Heart right ventricle (tissue), 16 donors: ENCODE data around the gene CREB3L2. TPM values are rescaled to one million over a fixed set of nuclear protein-coding genes. Genes with fewer than 3 reads are reported as not detected.

Experiments
- ATAC-seq, 8 donors: fragments of 200-7000 bp; cut with Tn5 transposase; one replicate each; pipeline ENCODE4 v1.9.1; 2020; ENCODE audit warnings: mild to moderate bottlenecking in 8 of 8, moderate library complexity in 8 of 8, moderate number of reproducible peaks in 1 of 8
- DNase-seq, 2 donors: peaks; one replicate each; pipeline ENCODE4 v3.0.0-alpha.2; 2020
- H3K27ac ChIP-seq, 10 donors: fragments of 200-600 bp; sonication (generic) in 2 of 10; one replicate each; pipeline versions ENCODE4 v1.5.0 to v1.8.0; 2020 to 2022; ENCODE audit warnings: mild to moderate bottlenecking in 3 of 10
- H3K27me3 ChIP-seq, 7 donors: fragments of 200-600 bp; one replicate each; pipeline ENCODE4 v1.8.0; 2021 to 2022; ENCODE audit warnings: mild to moderate bottlenecking in 2 of 7
- H3K36me3 ChIP-seq, 9 donors: fragments of 200-600 bp; sonication (generic) in 1 of 9; one replicate each; pipeline versions ENCODE4 v1.5.0 to v1.8.0; 2020 to 2022; ENCODE audit warnings: mild to moderate bottlenecking in 2 of 9
- H3K4me1 ChIP-seq, 9 donors: fragments of 200-600 bp; sonication (generic) in 1 of 9; one replicate each; pipeline versions ENCODE4 v1.5.0 to v1.8.0; 2020 to 2022; ENCODE audit warnings: mild to moderate bottlenecking in 4 of 9
- H3K4me3 ChIP-seq, 10 donors: fragments of 200-600 bp; sonication (generic) in 2 of 10; one replicate each; pipeline versions ENCODE4 v1.5.0 to v1.8.0; 2020 to 2022; ENCODE audit warnings: mild to moderate bottlenecking in 7 of 10, moderate library complexity in 2 of 10
- H3K9me3 ChIP-seq, 11 donors: fragments of 200-600 bp in 10 of 11; sonication (generic) in 2 of 11; one replicate each; pipeline versions ENCODE4 v1.5.0 to v1.8.0; 2013 to 2022; ENCODE audit warnings: mild to moderate bottlenecking in 2 of 11, control low read depth in 1 of 11, moderate library complexity in 1 of 11
- WGBS, 2 donors: extraction: QIAGEN DNeasy Blood & Tissue Kit; methylation state at CpG; one replicate each; pipeline ENCODE4 v1.1.7; 2013; ENCODE audit warnings: inconsistent platforms in 1 of 2; 5-methylcytosine and 5-hydroxymethylcytosine counted together
- intact Hi-C, 10 donors: fragments of 100-400 bp; cut with DNase I; formaldehyde crosslinking; loops; one replicate each; pipeline versions ENCODE4 v1.11.1 to v1.14.2; 2022
- polyA plus RNA-seq, 2 donors: library from polyadenylated mRNA; stranded (reverse); fragments of 200-250 nt; gene quantifications; one replicate each; pipeline ENCODE4 v1.2.3, GENCODE V29; 2013
- total RNA-seq, 10 donors: library from RNA; stranded (reverse); fragmentation: NEBNext Ultra II Directional in 3 of 10; extraction: Animal tissue kit (Norgen Biotek cat#: 25700) in 3 of 10; gene quantifications; one replicate each; pipeline versions ENCODE4 v1.2.1 to v1.2.4, GENCODE V29; 2021 to 2023
- TF ChIP-seq, protein P1 (sequence below), 9 donors: fragments of 200-600 bp; sonication (generic) in 2 of 9; IDR thresholded peaks; one replicate each; pipeline versions ENCODE4 v1.5.0 to v1.8.0; 2021 to 2022; ENCODE audit warnings: antibody characterized with exemption in 9 of 9, mild to moderate bottlenecking in 5 of 9, moderate library complexity in 1 of 9
- donor health status: Arrhythmogenic right ventricular cardiomyopathy.
- donor health status: ischemic (EF 13 %, LVEDD 7.1; RV severe dilation, severe dysfunction).
- donor health status: healthy with polysubstance abuse.
- donor health status: DM: no; HTN: yes; CAD: no.
- donor health status: DM: no; HTN: no; CAD: no.
- donor health status: ischemic (EF 25% LVEDD 6.9; RV normal size, moderate dysfunction).
- donor health status: ischemic (EF 25% LVEDD 5.7; RV mildly dilated, moderate dysfunction).
- donor health status: healthy.
- donor health status: DM: yes; HTN: yes; CAD: no.
- donor health status: Ischemic cardiomyopathy.
- donor health status: ischemic (EF 35%, LVEDD 5.7; RV mildly dilated, moderate dysfunction).
- donor health status: nonischemic (EF 11% LVEDD 7.7; RV severe dilation, severe dysfunction).
- donor health status: DM: yes; HTN: yes; CAD: no.
- donor health status: PGD.
- donor health status: ischemic (EF 29% LVEDD 5.4; RV normal size, mild dysfunction).
- donor health status: nonischemic (EF 23%, LVEDD 6.1; RV moderate dilation, normal function).

The CREB3L2 gene
- total and polyA plus RNA-seq, 12 donors: 4.2 to 34.2 (median 23.3) TPM

DNA sequence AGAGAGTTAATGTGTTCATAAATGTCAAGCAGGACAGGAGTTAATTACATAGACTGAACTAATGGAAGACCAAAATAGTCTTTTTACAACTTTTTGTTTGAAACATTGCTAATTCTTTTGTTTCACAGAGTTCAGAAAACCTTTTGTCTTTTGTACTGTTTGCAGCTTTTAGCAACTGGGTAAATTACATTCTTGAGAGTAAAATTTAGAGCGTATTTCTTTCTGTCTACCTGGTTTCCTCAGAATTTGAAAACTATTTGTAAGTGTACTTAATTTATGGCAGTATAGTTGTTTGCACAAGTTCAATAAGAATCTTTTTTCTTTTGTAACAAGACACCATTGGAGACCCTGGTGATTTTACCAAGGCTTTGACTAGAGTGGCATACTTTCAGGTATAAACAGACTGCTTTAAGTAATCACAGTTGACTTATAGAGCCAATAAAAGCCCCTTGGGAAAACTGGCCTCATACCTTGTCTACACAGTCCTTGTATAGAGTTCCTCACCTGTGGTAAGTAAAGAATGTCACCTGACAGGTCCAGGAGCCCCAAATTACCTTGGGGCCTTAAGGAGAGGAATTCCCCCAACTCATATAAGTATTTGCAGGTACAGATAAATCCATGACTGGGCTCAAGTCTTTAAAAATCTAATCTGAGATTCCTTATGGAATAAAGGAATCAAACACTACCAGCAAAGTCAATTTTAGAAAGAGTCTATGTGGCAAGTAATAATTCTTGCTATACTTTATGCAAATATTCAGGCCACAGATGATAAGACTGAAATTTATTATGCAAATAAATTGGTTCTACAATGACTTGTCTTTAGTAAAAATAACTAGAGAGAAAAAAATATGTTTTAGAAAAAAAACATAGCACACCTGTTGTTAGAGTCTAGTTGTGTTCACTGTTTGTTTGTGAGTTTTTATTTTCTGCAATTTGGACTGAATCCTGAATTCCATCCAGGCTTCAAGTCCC is 23.6 kb upstream of the CREB3L2 start:
- Histone ChIP-seq H3K4me1 (no peaks in the 10 kb centered on the region), H3K36me3 (no peaks in the 10 kb centered on the region), H3K27me3 (peaks cover 0 to 7% (median 0%) of the 10 kb centered on the region in 7 donors), H3K9me3 (peaks cover 0 to 6% (median 0%) of the 10 kb centered on the region in 11 donors), H3K27ac (no peak overlapping the region), H3K4me3 (no peak overlapping the region)
- 98 to 100% methylated on average over 1 of the region's 1 CpG for WGBS, 2 donors
- DNase-seq: no peak
- intact Hi-C loops: no loop called here
- ATAC-seq: no peak
- TF ChIP-seq, protein P1, sequence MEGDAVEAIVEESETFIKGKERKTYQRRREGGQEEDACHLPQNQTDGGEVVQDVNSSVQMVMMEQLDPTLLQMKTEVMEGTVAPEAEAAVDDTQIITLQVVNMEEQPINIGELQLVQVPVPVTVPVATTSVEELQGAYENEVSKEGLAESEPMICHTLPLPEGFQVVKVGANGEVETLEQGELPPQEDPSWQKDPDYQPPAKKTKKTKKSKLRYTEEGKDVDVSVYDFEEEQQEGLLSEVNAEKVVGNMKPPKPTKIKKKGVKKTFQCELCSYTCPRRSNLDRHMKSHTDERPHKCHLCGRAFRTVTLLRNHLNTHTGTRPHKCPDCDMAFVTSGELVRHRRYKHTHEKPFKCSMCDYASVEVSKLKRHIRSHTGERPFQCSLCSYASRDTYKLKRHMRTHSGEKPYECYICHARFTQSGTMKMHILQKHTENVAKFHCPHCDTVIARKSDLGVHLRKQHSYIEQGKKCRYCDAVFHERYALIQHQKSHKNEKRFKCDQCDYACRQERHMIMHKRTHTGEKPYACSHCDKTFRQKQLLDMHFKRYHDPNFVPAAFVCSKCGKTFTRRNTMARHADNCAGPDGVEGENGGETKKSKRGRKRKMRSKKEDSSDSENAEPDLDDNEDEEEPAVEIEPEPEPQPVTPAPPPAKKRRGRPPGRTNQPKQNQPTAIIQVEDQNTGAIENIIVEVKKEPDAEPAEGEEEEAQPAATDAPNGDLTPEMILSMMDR (IDR thresholded peaks at IDR 0.05): no peak

DNA sequence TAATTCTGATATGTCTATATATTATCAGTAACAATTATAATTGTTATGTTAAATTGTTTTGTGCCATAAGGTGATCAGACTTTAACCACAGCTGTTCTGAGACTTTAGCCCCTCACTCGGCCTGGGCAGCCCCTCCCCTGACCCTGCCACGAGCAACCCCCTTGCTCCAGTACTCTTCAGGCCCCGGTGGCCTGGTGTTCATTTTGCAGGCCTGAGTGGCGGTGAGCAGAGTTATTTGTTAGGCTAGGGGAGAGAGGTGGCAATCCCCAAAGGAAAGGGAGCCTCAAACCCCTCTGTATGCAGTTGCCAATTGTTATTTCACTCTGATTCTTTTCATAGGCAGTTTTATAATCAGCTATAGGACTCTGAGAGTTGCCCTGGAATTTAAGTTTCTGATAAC is 22.9 kb upstream of the CREB3L2 start:
- Histone ChIP-seq H3K4me1 (no peaks in the 10 kb centered on the region), H3K27ac (no peak overlapping the region), H3K4me3 (no peak overlapping the region), H3K27me3 (peaks cover 0 to 7% (median 0%) of the 10 kb centered on the region in 7 donors), H3K36me3 (no peaks in the 10 kb centered on the region), H3K9me3 (peaks cover 0 to 6% (median 0%) of the 10 kb centered on the region in 11 donors)
- DNase-seq (no peak), ATAC-seq (no peak)
- 92 to 95% methylated on average over 4 of the region's 4 CpGs for WGBS, 2 donors
- intact Hi-C loops: no loop called here
- TF ChIP-seq, protein P1 (IDR thresholded peaks at IDR 0.05): no peak

DNA sequence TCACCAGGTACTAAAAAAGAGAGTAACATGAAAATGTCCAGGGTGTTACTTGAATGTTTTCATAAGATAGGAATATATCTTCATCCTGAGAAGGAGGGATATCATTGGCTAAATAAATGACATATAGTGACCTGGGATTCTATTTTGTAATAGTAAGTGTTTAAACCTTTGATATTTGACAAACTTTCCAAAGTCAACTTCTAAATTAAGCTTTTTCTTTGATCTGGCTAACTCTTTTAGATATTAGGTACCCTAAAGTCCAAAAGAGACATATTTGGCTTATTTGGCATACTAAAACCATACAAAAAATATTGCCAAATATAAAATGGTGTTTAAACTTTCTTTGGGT is 22.4 kb upstream of the CREB3L2 start:
- Histone ChIP-seq H3K9me3 (peaks cover 0 to 6% (median 0%) of the 10 kb centered on the region in 11 donors), H3K4me1 (no peaks in the 10 kb centered on the region), H3K4me3 (no peak overlapping the region), H3K27me3 (peaks cover 0 to 7% (median 0%) of the 10 kb centered on the region in 7 donors), H3K27ac (no peak overlapping the region), H3K36me3 (no peaks in the 10 kb centered on the region)
- TF ChIP-seq, protein P1 (IDR thresholded peaks at IDR 0.05): no peak
- intact Hi-C loops: no loop called here
- DNase-seq: no peak
- no peak for ATAC-seq

DNA sequence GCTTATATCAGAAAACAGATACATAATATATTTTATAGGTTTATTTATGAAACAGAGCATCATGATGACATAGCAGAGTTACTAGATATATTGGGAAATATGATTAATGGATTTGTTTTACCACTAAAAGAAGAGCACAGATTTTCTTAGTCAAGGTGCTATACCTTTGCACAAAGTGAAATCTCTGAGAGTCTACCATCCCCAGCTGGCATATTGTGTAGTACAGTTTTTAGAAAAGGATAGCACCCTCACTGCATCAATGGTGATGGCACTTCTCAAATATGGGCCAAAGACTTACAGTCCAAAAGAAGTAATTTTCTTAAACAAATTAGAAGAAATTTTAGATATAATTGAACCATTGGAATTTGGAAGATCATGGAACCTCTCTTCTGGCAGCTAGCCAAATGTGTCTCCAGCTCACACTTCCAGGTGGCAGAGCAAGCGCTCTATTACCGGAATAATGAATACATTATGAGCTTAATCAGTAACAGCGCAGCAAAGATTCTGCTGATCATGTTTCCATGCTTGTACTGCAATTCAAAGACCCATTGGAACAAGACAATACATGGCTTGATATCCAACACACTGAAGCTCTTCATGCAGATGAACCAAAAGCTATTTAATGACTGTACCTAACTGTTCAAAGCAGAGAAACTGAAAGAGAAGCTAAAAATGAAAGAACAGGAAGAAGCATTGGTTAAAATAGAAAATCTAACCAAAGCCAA is 21.9 kb upstream of the CREB3L2 start:
- Histone ChIP-seq H3K27me3 (peaks cover 0 to 7% (median 0%) of the 10 kb centered on the region in 7 donors), H3K4me1 (no peaks in the 10 kb centered on the region), H3K9me3 (peaks cover 0 to 6% (median 0%) of the 10 kb centered on the region in 11 donors), H3K36me3 (no peaks in the 10 kb centered on the region), H3K4me3 (no peak overlapping the region), H3K27ac (no peak overlapping the region)
- DNase-seq: no peak
- intact Hi-C loops: no loop called here
- ATAC-seq: no peak
- WGBS, 2 donors: 95% methylated on average over 3 of the region's 3 CpGs
- TF ChIP-seq, protein P1 (IDR thresholded peaks at IDR 0.05): no peak
